Hematopoietic multipotent progenitor cell treated with erythropoietin and hydrocortisone succinate and interleukin-3 and kit ligand, for 4 days (in vitro differentiated cells): ENCODE measurements around the gene PAH.

ENCODE experiments used
- DNase-seq: peaks from one replicate; pipeline ENCODE4 v3.0.0-alpha.2; 2015

Gene PAH

DNA sequence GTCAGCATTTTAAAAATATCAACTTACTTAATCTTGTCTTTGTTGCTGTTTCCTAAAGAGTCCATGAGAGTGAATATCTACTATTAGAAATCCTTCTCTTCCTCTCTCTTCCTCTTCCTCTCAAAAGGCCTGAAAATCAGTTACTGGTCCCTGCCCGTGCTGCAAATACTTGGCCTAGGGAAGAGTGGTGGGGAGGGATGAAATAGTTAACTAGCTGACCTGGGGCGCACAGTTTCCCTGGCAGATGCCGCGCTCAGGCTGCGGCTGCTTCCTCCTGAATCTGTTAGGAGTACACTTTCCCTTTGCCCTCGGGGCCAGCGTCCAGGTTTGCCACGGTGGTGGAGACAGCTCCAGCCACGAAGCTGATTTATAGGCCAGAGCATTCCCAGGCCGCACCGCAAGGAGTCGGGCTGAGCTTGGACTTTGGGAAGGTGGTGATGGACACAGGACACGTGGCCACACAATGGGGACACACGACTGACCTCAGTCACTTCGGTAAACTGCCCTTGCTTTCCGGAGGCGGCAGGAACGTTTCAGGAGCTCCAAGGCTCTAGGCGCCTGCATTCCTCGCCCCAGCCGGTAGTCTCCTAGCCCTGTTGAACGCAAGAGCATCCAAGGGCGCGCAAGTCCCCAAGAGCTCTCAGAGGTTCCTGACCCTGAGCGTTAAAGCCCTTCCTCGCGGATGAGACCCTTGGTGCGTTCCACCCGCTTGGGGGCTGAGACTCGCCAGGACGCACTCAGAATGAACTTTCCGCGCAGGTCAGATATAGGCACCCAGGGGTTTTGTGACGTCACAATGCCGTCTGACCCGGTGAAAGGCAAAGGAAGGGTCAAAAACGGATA is 33.3 kb upstream of the PAH start:
- DNase-seq, result peak; percentile 15

DNA sequence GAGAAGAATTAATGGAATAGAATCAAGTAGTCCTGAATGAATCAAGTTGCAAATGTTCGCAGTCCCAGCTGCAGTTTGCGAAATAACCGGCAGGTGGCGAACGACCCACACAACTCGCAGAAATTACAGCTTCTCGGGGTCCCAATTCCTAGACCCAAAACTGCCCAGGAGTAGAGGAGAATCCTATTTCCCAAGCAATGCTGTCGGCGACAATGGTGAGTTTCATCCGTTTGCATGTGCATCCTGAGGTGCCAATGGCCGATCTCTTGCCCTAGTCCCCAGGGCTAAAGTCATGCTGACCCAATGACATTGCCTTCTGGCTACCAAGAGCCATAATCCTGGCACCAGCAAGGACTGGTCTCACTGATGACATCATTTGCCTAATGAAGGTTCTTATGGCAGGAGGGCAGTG is 31.9 kb upstream of the PAH start:
- peak; percentile 52 for DNase-seq

DNA sequence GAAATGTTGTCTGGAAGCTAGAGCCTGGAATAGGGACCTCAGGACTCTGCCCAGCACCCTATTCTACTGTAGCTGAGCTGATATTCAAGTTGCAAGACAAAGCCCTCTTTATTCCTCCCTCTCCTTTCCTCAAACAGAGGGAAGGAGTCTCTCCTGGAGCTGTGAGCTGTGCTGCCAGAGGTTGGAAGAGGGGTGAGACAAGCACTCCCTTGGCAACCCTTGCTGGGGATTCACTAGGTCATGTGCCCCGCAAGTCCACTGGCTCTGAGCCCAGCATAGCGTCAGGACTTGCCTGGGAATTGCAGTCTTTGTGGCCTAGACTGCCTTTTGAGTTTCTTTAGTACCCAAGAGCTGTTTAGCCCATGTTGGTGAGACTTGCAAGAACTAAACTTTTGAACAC is 29.0 kb upstream of the PAH start:
- DNase-seq, result no peak

DNA sequence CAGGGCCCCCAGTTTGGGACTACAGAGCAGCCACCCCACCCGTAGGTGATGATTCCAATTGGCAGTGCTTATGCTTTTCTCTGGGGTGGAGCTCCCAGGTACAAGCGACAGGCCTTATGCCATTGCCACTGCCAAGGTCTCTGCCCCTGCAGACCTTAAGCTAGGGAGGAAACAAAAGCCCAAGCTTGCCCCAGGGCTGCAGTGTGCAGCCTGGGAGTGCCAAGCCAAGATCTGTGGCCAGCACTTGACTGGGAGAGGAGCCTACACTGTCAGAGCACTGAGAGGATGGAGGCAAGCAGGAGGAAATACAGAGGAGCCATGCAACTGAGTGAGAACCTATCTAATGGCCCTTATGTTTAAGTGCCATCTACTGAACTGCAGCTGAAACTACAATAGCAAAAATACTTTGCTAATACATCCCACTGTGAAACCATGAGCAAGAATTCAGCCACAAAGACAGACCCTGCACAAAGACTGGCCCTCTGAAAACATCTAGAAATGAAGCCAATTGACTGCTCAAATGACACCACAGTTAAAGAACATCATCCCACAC is 22.7 kb upstream of the PAH start:
- no peak for DNase-seq

DNA sequence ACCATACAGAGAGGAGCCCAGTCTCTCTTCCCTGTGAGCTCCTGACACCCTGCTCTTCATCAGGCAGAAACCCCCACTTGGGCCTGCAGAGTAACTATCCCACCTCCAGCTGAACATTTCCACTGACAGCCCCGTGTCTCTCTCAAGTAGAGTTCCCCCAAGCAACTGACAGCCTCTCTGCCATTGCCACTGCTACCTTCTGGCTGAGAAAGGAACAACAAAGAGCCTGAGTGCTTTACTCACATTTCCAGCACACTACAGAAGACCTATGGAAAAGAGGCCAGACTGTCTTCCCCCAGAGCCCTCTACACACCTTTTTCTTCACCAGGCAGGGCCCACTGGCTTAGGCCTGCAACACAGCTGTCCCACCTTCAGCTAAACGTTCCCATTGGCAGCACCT is 22.0 kb upstream of the PAH start:
- no peak for DNase-seq

DNA sequence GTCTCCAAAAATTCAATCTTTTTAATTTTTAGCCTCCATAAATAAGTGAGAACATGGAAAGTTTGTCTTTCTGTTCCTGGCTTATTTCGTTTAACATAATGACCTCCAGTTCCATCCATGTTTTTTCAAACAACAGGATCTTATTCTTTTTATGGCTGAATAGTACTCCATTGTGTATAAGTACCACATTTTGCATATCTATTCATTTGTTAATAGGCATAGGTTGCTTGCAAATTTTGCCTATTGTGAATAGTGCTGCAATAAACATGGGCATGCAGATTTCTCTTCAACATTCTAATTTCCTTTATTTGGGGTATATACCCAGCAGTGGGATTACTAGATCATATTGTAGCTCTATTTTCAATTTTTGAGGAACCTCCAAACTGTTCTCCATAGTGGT is 16.1 kb upstream of the PAH start:
- no peak for DNase-seq

DNA sequence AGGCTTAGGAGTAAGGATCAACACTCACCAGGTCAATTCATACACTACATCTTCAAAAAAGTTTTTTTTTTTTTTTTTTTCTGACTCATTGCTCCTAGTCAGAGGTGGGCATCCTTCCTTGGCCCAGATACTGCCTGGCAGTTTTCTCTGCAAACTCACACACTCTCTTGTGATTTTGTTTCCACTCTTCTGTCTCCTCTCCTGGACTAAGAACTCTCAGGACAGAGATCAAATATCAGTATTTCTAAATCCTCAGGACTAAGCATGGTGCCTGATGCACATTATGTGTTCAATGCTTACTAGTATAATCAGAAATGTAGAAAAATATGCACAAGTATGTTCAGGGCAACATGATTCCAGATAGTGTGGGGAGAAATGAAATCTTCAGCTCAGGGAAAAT is 10.2 kb upstream of the PAH start:
- DNase-seq, result no peak

DNA sequence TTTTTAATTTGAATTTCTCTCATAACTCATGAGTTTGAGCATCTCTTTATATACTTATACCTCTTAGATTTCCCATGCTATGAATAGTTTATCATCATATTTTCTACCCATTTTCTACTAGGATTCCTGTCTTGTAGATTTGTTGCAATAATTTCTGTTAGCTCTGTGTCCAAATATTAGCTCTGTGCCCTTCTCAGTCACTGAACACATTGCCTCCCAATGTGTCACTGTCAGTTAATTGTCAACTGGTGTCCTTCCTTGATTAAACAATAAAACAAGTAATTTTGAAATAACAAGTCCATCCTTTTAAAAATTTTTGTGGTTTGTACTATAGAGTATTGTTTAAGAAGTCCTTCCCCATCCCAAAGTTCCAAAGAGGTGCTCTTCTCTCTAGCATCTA is 4.2 kb upstream of the PAH start:
- DNase-seq, result no peak

DNA sequence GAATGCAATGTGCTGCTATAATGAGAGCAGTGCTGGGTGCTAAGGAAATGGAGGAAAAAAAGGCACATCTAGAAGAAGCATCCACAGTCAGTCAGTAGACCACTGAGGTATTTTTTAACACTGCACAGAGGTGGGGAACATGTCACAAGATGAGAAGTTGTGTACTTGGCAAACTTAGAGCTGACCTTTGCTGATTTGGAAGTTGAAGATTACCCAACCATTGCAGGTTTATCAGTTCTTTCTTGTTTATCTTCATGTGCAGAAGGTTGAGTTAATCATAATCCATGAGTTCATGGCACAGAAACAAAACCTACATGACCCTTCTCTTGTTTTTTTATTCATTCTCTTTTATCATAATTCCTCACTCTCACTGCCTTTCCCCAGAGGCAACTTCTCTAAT is 3.2 kb upstream of the PAH start:
- DNase-seq, result no peak

DNA sequence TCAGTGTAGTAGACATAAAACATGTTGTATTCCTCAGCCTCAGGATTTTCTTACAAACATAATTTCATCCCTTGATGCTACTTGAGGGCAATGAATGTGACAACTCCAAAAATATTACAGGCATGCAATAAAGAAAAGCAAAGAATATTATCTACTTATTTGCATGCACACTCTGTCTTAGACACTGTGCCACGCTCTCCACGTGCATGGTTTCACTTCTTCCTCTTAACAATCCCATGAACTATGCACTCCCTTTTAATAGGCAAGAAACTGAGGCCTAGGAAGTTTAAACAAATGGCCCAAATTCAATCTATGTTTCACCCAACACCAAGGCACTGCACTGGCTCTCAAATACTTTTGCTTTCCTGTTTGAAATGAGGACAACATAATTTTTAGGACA is 1.8 kb upstream of the PAH start:
- DNase-seq, result no peak

DNA sequence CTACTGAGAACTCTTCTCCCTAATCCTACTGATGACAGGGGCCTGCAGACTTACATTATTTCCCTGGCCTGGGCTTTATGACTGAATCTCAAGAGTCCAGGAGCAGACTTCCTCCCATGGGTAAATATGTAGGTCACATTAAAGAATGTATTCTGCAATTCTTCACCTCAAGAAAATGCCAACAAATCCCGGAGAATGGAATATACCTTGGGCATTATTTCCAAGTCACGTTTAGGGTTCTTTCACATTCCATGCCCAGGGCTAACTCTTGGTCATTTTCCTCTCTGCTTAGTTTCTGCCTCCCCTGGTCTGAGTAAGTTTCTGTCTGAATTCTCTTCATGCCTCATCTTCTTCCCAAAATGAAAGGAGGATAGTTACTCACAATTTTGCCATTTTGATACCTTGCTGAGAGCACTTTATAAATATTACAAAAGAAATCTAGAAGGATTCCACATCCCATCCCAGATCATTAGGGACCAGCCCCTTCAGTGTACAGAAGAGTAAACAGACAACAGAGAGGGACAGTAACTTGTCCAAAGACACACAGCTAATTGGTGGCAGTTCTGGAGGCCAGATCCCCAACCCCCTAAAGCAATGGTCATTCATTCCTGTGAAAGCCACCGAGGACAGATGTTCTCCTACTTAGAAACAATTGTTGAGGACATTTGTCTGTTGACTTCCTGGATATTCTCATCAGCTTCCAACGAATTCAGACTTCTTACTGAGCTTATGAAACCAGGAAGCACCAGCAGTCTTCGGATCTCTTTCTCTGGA is 605 bp downstream of the PAH start:
- no peak for DNase-seq

DNA sequence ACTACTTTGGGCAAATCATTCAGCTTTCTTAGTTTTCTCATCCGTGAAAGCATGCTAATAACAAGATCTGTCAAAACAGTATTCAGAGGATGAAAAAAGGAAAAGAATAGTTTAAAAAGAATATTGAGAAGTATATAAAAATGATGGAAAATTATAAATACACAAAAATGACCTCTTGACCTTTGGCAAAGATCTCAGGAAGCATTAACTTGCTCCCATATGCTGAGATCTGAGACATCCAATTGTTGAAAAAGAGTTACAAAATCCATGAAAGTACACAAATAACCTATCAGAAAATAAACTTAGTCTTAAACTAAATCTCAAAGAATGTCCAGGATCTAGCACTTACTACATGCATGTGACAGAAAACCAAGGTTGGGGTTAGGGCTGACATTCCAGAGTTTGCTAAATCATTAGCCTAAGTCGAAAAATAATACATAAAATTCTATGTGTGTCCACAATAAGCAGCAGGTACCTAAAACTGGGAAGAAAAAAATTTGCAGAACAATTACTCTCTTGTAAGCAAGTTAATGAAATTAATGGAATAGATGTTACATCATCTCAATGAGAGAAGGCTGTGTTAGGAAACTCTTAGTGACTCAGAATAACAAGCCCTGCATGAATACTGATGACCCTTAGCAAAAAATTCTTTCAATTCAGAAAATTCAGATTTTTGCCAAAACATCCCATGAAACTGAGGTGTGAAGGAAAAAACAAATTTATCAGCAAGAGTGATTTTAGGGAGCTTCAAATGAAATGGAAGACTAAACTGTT is 3.4 kb downstream of the PAH start:
- DNase-seq, result no peak

DNA sequence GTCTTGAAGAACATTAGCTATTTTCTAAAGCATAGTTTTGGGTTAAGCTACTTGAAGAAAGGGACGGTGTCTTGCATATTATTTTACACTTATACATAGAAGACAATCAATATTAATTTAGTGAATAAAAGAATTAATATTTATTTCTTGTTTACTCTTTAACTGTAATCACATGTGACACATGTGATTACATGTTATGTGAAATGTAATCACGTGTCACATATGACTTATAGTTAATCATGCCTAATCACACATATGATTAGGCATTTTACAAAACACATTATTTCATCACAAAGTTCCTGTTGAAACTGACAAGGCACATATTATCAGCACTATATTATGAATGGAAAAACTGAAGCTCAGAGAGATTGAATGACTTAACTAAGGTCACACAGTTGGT is 4.8 kb downstream of the PAH start:
- DNase-seq, result no peak

DNA sequence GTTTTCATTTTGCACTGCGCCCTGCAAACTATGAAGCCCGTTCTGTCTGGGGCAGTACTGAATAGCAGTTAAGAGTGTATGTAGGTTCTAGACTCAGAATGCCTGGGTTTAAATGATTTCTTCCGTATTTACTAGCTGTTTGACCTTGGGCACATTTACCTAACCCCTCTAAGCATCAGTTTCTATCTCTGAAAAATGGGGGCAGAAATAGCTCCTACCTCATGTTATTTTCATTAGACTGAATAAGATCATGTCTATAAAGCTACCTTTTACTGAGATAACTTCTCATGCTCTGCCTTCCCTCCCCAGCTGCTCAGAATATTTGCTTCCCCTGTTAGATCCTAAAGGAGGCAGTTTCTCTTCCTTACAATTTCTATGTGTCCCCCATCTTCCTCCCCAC is 5.7 kb downstream of the PAH start:
- no peak for DNase-seq

DNA sequence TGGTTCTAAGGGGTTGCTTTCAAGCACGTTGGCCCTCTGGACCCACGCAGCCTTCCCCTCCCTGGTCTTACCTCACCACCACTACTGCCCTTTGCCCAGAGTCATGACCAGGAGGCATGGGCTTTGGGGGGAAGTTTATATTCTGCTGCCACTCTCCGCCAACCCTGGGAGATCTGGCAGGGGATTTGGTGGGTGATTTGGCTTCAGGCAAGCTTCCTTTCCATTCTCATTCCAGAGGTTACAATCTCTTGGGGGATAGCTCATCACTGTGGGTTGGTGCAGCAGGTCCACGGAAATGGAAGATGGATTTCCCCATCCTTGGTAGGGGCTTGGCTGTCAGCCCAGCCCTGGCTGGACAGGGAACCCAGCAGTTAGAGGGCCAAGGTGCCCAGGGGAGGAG is 6.3 kb downstream of the PAH start:
- no peak for DNase-seq

DNA sequence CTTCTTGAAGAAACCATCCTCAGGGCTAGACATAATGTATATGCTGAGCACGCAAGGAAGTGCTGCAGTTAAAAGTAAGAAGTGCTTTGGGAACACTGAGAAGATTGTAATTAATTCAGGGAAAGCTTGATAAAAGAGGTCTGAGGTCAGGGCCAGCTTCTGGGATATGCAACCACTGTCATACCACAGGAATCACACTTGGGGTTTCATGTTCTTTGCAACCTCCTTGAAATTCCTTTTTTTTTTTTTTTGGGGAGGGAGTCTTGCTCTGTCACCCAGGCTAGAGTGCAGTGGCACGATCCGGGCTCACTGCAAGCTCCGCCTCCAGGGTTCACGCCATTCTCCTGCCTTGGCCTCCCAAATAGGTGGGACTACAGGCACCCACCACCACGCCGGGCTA is 6.9 kb downstream of the PAH start:
- no peak for DNase-seq

DNA sequence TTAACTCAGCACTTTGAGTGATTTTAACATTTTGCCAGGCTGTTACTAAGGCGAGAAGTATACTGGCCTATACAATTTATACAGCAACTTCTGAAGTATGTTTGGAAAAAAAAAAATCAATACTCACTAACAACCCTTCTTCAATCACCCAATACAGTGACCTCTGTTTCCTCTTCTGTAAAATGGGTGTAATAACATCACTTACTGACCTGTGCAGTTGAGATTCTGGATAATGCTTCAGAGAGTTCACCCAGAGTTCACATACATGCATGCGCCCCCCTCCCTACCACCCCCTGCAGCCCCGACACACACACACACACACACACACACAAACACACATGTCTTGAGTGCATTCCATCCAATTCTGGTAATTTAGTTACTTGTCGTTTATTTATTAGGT is 9.1 kb downstream of the PAH start:
- DNase-seq, result no peak

DNA sequence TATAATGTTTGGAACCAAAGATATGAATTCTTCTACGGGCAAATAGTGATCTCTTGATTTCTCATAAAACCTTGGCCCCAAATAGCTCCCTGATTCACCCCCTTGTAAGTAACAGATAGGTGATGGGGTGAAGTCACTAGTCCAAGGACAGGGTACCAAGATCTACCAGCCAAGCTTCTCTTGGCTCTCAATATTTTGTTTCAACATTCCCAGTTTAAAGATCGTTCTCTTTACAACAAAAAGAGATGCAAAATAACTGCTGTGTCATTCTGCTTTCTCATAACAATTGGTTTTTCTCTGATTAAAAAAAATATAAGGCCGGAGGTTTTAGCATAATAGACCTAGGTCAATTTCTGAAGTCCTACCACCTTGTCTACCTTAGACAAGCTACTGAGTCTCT is 11.8 kb downstream of the PAH start:
- no peak for DNase-seq

DNA sequence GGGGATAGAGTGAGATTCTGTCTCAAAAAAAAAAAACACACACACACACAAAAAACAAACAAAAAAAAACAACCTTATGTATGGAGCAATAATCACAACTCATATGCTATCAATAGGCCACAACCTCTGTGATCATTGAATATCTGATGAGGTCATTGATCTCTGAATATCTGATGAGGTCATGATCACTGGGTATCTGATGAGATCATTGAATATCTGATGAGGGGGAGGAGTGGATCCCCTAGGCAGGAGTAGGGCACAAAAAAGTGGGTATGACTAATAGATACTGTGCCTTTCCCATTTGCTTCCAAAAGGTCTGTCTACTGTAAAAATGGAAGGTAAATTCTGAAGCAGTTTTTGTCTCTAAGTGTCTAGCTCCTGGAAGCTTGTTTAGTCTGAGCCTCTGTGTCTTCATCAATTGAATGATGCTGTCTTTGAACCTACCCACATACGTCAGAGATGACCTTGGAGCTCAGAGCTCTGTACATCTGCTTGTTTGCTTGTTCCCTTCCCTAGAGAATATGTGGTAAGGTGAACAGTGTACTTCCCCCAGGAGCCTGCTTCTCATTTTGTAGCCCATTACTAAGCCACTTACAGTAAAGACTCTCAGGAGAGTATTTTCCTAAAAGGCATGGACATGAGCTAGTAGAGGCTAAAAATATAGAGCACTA is 13.6 kb downstream of the PAH start:
- DNase-seq, result no peak

DNA sequence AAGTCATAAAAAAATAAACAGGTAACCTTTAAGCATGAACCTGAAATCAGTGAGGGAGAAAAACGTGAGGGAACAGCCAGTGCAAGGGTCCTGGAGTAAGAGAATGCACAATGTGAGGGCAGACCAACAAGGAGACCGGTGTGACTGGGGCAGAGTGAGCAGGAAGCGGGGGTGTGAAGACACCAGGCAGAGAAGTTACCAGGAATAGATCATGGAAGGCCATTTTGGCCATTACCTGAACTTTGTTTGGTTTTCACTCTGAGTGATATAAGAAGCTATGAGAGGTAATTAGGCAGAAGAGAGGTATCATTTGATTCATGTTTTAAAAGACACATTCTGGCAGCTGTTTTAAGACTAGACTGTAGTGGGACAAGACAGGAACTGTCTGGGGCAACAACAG is 15.0 kb downstream of the PAH start:
- DNase-seq, result no peak

DNA sequence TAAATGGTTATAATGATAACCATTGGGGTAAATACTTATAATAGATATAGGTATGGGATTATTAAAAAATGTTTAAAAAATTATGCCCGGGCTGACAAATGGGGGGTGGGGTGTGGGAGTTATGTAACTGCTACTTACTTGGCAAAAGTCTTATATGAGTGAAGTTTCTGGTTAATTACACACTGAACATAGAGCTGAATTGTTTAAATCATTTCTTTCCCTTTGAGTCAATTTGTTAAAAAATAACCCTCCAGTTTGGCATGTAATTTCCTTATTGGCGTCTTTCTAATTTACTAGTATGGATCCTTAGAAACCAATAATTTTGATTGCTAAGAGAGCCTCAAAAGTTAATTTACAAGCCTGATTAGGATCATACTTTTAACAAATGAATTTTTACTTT is 16.7 kb downstream of the PAH start:
- DNase-seq, result no peak

DNA sequence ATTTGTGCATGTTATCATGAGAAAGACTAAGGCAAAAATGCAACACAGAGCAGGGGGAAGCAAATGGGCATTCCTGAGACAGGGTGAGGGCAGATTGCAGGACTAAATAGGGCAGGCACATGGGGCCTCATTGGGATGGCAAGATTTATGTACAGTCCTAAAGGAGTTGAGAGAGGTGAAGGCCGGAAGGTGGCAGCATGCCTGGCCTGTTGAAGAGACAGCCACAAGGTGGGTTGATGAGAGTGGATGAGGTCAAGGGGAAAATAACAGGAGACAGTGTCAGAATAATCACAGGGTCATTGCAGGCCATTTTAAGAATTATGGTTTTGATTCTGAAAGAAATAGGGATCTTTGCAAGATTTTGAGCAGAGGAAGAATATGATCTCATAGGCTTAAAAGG is 21.0 kb downstream of the PAH start:
- DNase-seq, result no peak

DNA sequence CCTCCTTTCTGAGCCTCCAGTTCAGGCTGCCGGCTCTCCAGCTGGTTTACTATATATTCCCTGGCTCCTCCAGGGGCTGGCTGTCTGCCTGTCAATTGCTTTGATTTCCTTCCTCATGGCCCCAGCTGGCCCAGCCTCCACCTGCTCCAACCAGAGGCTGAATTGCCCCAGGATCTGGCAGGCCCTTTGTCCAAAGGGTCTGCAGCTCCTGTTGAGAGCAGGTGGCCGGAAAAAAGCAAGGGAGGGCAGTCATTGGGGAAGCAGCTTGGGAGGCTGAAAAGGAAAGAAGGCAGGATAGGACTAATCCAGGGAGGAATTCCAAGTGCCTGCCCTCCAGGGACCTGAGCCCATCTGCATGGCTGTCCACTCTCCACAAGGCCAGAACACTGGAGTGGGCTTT is 25.3 kb downstream of the PAH start:
- DNase-seq, result no peak
